ENCODE data around the gene BMI1.

DNA sequence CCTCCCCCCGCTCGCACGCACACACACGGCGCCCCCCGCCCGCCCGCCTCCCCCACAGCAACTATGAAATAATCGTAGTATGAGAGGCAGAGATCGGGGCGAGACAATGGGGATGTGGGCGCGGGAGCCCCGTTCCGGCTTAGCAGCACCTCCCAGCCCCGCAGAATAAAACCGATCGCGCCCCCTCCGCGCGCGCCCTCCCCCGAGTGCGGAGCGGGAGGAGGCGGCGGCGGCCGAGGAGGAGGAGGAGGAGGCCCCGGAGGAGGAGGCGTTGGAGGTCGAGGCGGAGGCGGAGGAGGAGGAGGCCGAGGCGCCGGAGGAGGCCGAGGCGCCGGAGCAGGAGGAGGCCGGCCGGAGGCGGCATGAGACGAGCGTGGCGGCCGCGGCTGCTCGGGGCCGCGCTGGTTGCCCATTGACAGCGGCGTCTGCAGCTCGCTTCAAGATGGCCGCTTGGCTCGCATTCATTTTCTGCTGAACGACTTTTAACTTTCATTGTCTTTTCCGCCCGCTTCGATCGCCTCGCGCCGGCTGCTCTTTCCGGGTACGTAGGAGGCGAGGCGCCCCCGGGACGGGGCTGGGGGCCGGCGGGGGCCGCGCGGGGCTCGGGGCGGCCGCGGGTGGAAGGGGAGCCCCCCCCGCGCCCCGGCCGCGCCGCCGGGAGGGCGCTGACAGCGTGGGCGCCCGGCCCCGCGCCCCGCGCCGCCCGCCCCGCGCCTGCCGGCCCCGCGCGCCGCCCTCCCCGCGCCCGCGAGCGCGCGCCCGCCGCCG is 441 bp downstream of the BMI1 start:
- TF ChIP-seq, protein P1, sequence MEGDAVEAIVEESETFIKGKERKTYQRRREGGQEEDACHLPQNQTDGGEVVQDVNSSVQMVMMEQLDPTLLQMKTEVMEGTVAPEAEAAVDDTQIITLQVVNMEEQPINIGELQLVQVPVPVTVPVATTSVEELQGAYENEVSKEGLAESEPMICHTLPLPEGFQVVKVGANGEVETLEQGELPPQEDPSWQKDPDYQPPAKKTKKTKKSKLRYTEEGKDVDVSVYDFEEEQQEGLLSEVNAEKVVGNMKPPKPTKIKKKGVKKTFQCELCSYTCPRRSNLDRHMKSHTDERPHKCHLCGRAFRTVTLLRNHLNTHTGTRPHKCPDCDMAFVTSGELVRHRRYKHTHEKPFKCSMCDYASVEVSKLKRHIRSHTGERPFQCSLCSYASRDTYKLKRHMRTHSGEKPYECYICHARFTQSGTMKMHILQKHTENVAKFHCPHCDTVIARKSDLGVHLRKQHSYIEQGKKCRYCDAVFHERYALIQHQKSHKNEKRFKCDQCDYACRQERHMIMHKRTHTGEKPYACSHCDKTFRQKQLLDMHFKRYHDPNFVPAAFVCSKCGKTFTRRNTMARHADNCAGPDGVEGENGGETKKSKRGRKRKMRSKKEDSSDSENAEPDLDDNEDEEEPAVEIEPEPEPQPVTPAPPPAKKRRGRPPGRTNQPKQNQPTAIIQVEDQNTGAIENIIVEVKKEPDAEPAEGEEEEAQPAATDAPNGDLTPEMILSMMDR (IDR thresholded peaks at IDR 0.05) = no peak
- TF ChIP-seq POLR2A (IDR thresholded peaks at IDR 0.05) = no peak
- no peak for TF ChIP-seq EP300 (IDR thresholded peaks at IDR 0.05)
- peak in 2 of 4 donors; percentile 63 to 69 for TF ChIP-seq POLR2AphosphoS5 (IDR thresholded peaks at IDR 0.05)

Measured in sigmoid colon (tissue), 4 donors.